ENCODE data around the gene CAPN12. TPM values are rescaled to one million over a fixed set of nuclear protein-coding genes. Genes with fewer than 3 reads are reported as not detected.
"Not testable (repeated sequence)": the region's sequence is repeated elsewhere in the genome, so short reads cannot be mapped to it uniquely, and the experiment has no call there.

Gene CAPN12
- total RNA-seq, 1 experiment from 2014 or later, result 58.5 TPM

- peaks cover 4% of the 10 kb centered on the region; the same call in 1 of the 2 replicates for H3K4me1 ChIP-seq (ENCODE audit: control insufficient read depth, insufficient read depth, low read length)
- intact Hi-C loops (cut with micrococcal nuclease; ENCODE audit: unreplicated experiment) (no loop called here), in situ Hi-C loops (cut with HindIII; ENCODE audit: low pct_unique_long_range_greater_than_20kb, low sequenced_read_pairs) (loop anchor here (10.0 kb wide), 1 partner anchor 161 kb away; the partner anchor contains the start of genes MRPS12 and SARS2)
- POLR2A ChIA-PET, result interaction anchor here (0.6 kb wide), 1 partner anchor 15 kb away, joined by 3 read pairs; the partner anchor contains the start of gene LGALS7B
- no peak for TF ChIP-seq REST (IDR thresholded peaks at IDR 0.05; ENCODE audit: insufficient read depth in 1 of 2, low read depth in 2 of 2, low read length in 1 of 2)
- no peak for TF ChIP-seq POLR2AphosphoS5 (IDR thresholded peaks at IDR 0.05; ENCODE audit: low read depth, low read length)
- H3K27me3 ChIP-seq (ENCODE audit: control insufficient read depth, insufficient read depth, low read length), result no peaks in the 10 kb centered on the region
- H3K36me3 ChIP-seq (ENCODE audit: control insufficient read depth, insufficient read depth, low read length), result no peaks in the 10 kb centered on the region
- CTCF ChIA-PET, result no interaction called here
- H3K4me3 ChIP-seq (ENCODE audit: low read depth in 2 of 2, low read length in 2 of 2), result no peak within 1 kb of the TSS
- no peak for ATAC-seq
- peak within 1 kb of the TSS; percentile 3; the same call in 1 of the 2 replicates for H3K27ac ChIP-seq (ENCODE audit: low read length)
- no peak for DNase-seq (ENCODE audit: low read depth, low spot score)
- no TSS peak for BruUV-seq (replicated peaks)
- no peaks in the 10 kb centered on the region for H3K9me3 ChIP-seq (ENCODE audit: control insufficient read depth, insufficient read depth, low read depth, low read length)
Observed at GRCh38 chr19:38773469-38774177, 29.3 kb upstream of the CAPN12 start, which contains the start of gene LGALS7. TSS of gene LGALS7 (minus strand) at chr19:38773517. CDS start at chr19:38773492, 25 bp downstream.

GRCh38 chr19:38771569-38771968 lies 27.3 kb upstream of the CAPN12 start:
- BruUV-seq (replicated peaks); H3K27me3 ChIP-seq (ENCODE audit: control insufficient read depth, insufficient read depth, low read length); POLR2A ChIA-PET; H3K27ac ChIP-seq (ENCODE audit: low read length); H3K4me3 ChIP-seq (ENCODE audit: low read depth in 2 of 2, low read length in 2 of 2); H3K9me3 ChIP-seq (ENCODE audit: control insufficient read depth, insufficient read depth, low read depth, low read length); DNase-seq (ENCODE audit: low read depth, low spot score); CTCF ChIA-PET; H3K4me1 ChIP-seq (ENCODE audit: control insufficient read depth, insufficient read depth, low read length); intact Hi-C loops (cut with micrococcal nuclease; ENCODE audit: unreplicated experiment); H3K36me3 ChIP-seq (ENCODE audit: control insufficient read depth, insufficient read depth, low read length): not testable (repeated sequence)
- ATAC-seq, result peak; percentile 82
- in situ Hi-C loops (cut with HindIII; ENCODE audit: low pct_unique_long_range_greater_than_20kb, low sequenced_read_pairs), result loop anchor here (10.0 kb wide), 1 partner anchor 163 kb away; the partner anchor contains the start of genes MRPS12 and SARS2

- intact Hi-C loops (cut with micrococcal nuclease; ENCODE audit: unreplicated experiment); BruUV-seq (replicated peaks); H3K4me1 ChIP-seq (ENCODE audit: control insufficient read depth, insufficient read depth, low read length); H3K27me3 ChIP-seq (ENCODE audit: control insufficient read depth, insufficient read depth, low read length); POLR2A ChIA-PET; H3K9me3 ChIP-seq (ENCODE audit: control insufficient read depth, insufficient read depth, low read depth, low read length); DNase-seq (ENCODE audit: low read depth, low spot score); CTCF ChIA-PET; H3K36me3 ChIP-seq (ENCODE audit: control insufficient read depth, insufficient read depth, low read length): not testable (repeated sequence)
- H3K27ac ChIP-seq (ENCODE audit: low read length), result peak overlapping the region; percentile 45; the same call in 1 of the 2 replicates
- in situ Hi-C loops (cut with HindIII; ENCODE audit: low pct_unique_long_range_greater_than_20kb, low sequenced_read_pairs), result loop anchor here (10.0 kb wide), 1 partner anchor 164 kb away; the partner anchor contains the start of genes MRPS12 and SARS2
- ATAC-seq, result peak; percentile 88
- peak overlapping the region; percentile 21 to 53 for H3K4me3 ChIP-seq (ENCODE audit: low read depth in 2 of 2, low read length in 2 of 2)
Observed at GRCh38 chr19:38770949-38771275, 26.6 kb upstream of the CAPN12 start.

DNA sequence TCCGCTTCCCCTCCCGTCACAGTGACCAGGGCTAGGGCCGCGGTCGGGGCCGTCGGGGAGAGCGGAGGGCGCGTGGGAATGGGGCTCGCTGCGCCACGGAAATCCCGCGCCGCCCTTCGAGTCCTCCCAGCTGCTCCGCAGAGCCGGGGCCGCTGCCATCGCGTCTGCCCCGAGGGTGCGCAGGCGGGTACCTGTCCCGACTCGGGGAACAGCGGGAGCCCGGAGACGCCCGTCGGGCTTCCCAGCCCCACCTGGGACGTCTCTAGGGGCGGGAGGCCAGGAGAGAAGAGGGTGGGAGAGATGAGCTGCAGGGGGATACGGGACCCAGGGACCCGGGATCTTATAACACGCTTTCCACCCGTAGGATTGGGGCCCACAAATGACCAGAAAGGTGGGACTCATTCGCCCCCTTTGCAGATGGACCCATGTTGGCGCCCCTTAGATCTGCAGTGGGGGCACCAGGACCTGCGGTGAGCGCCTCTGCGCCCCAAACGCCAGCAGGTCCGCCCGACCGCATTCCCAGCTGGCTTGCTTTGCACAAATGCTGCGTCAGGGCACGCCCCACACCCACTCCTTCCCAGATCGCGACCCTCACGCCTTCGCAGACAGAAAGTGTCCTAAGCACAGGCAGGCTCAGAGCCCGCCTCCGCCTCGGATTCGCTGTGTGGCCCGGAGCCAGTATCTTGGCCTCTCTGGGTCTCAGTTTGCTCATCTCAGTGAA lies 26.1 kb upstream of the CAPN12 start:
- H3K4me3 ChIP-seq (ENCODE audit: low read depth in 2 of 2, low read length in 2 of 2); H3K27me3 ChIP-seq (ENCODE audit: control insufficient read depth, insufficient read depth, low read length); intact Hi-C loops (cut with micrococcal nuclease; ENCODE audit: unreplicated experiment); BruUV-seq (replicated peaks); DNase-seq (ENCODE audit: low read depth, low spot score); H3K4me1 ChIP-seq (ENCODE audit: control insufficient read depth, insufficient read depth, low read length); H3K36me3 ChIP-seq (ENCODE audit: control insufficient read depth, insufficient read depth, low read length); POLR2A ChIA-PET; H3K9me3 ChIP-seq (ENCODE audit: control insufficient read depth, insufficient read depth, low read depth, low read length): not testable (repeated sequence)
- peak; percentile 3; the same call in 1 of the 2 replicates for ATAC-seq
- in situ Hi-C loops (cut with HindIII; ENCODE audit: low pct_unique_long_range_greater_than_20kb, low sequenced_read_pairs), result loop anchor here (10.0 kb wide), 1 partner anchor 164 kb away; the partner anchor contains the start of genes MRPS12 and SARS2
- CTCF ChIA-PET, result interaction anchor here (0.5 to 1.5 kb wide), 11 partner anchors 12 to 308 kb away, joined by 3 to 27 read pairs (median 4); no protein-coding TSS in a partner anchor
- H3K27ac ChIP-seq (ENCODE audit: low read length), result 0 out of 2 replicates have a peak overlapping the region, but pooled peaks have one; percentile 3
